HG03196 (cell line): ENCODE data around the gene COQ8B.
A peak's percentile ranks its signal among the peaks of the same experiment; 100 is the strongest.
"Not testable (repeated sequence)": the region's sequence is repeated elsewhere in the genome, so short reads cannot be mapped to it uniquely, and the experiment has no call there.

Experiments
- ATAC-seq: cut with Tn5 transposase; IDR thresholded peaks from one replicate; pipeline ENCODE4 v1.9.1; 2021; ENCODE audit not compliant: unreplicated experiment

COQ8B gene

GRCh38 chr19:40716482-40717324 lies at the start of gene COQ8B, which contains the start of gene ITPKC:
Gene COQ8B, minus strand, starts transcription at chr19:40716886. Its CDS starts 2,254 bp downstream, at chr19:40714632.
Gene ITPKC, plus strand, starts transcription at chr19:40717112. Its CDS starts 24 bp downstream, at chr19:40717136.
- peak; percentile 69 for ATAC-seq

- ATAC-seq, result not testable (repeated sequence)
Observed at GRCh38 chr19:40766385-40766784, 49.7 kb upstream of the COQ8B start.

- ATAC-seq, result no peak
Observed at GRCh38 chr19:40763963-40764362, 47.3 kb upstream of the COQ8B start.

- ATAC-seq, result no peak
Observed at GRCh38 chr19:40763526-40763925, 46.8 kb upstream of the COQ8B start.

- no peak for ATAC-seq
Observed at GRCh38 chr19:40762754-40763470, 46.2 kb upstream of the COQ8B start.

- no peak for ATAC-seq
Observed at GRCh38 chr19:40759352-40759751, 42.7 kb upstream of the COQ8B start.

GRCh38 chr19:40758491-40758890 lies 41.8 kb upstream of the COQ8B start:
- ATAC-seq, result no peak

GRCh38 chr19:40756502-40757110 lies 39.9 kb upstream of the COQ8B start:
- no peak for ATAC-seq

- ATAC-seq, result no peak
Observed at GRCh38 chr19:40755791-40756190, 39.1 kb upstream of the COQ8B start.

GRCh38 chr19:40755248-40755624 lies 38.5 kb upstream of the COQ8B start:
- no peak for ATAC-seq

GRCh38 chr19:40754611-40755247 lies 38.0 kb upstream of the COQ8B start:
- ATAC-seq, result no peak

- ATAC-seq, result no peak
Observed at GRCh38 chr19:40752257-40752781, 35.6 kb upstream of the COQ8B start.

- peak; percentile 48 for ATAC-seq
Observed at GRCh38 chr19:40750874-40751537, 34.3 kb upstream of the COQ8B start, which contains the start of gene SNRPA. Gene SNRPA, plus strand, starts transcription at chr19:40751203. Its CDS starts 206 bp downstream, at chr19:40751409.

GRCh38 chr19:40750058-40750873 lies 33.6 kb upstream of the COQ8B start, which contains the start of gene ACTMAP:
Gene ACTMAP, minus strand, starts transcription at chr19:40750477. Its CDS starts 674 bp downstream, at chr19:40749803.
- ATAC-seq, result peak; percentile 83

- no peak for ATAC-seq
Observed at GRCh38 chr19:40747536-40747935, 30.9 kb upstream of the COQ8B start.

GRCh38 chr19:40745402-40745780 lies 28.7 kb upstream of the COQ8B start:
- ATAC-seq, result no peak

GRCh38 chr19:40744554-40745401 lies 28.1 kb upstream of the COQ8B start:
- ATAC-seq, result no peak

GRCh38 chr19:40743926-40744325 lies 27.2 kb upstream of the COQ8B start:
- ATAC-seq, result no peak
